Osteocyte (in vitro differentiated cells): Measurements from ENCODE around the gene SLC5A4. TPM values are rescaled to one million over a fixed set of nuclear protein-coding genes. Genes with fewer than 3 reads are reported as not detected.

Experiments used
- DNase-seq: peaks from one replicate; pipeline ENCODE4 v3.0.0; 2021; ENCODE audit warnings: mixed read lengths; ENCODE audit not compliant: unreplicated experiment; ENCODE audit errors: extremely low spot score
- H3K27ac Mint-ChIP-seq: one replicate; pipeline ENCODE4 v1.8.0; 2021; ENCODE audit warnings: mild to moderate bottlenecking, mixed read lengths; ENCODE audit not compliant: unreplicated experiment
- H3K27me3 Mint-ChIP-seq: one replicate; pipeline ENCODE4 v1.8.0; 2021; ENCODE audit warnings: mixed read lengths; ENCODE audit not compliant: unreplicated experiment
- H3K36me3 Mint-ChIP-seq: one replicate; pipeline ENCODE4 v1.8.0; 2021; ENCODE audit warnings: mixed read lengths; ENCODE audit not compliant: unreplicated experiment
- H3K4me1 Mint-ChIP-seq: one replicate; pipeline ENCODE4 v1.8.0; 2021; ENCODE audit warnings: mixed read lengths; ENCODE audit not compliant: unreplicated experiment
- H3K4me3 Mint-ChIP-seq: one replicate; pipeline ENCODE4 v1.8.0; 2021; ENCODE audit warnings: mild to moderate bottlenecking, moderate library complexity, mixed read lengths; ENCODE audit not compliant: unreplicated experiment
- H3K9me3 Mint-ChIP-seq: one replicate; pipeline ENCODE4 v1.8.0; 2021; ENCODE audit warnings: mixed read lengths; ENCODE audit not compliant: unreplicated experiment
- total RNA-seq: library from RNA; stranded (reverse); gene quantifications from 2 replicates; pipeline ENCODE4 v1.2.1, GENCODE V29; 2021
- TF ChIP-seq, protein P1 (sequence below): fragments of 200-600 bp; sonication (generic); IDR thresholded peaks from 2 replicates; pipeline ENCODE4 v1.5.0; 2021; ENCODE audit warnings: antibody characterized with exemption, mild to moderate bottlenecking, moderate library complexity

Gene SLC5A4
- total RNA-seq, 1 donor from 2014 or later = not detected

DNA sequence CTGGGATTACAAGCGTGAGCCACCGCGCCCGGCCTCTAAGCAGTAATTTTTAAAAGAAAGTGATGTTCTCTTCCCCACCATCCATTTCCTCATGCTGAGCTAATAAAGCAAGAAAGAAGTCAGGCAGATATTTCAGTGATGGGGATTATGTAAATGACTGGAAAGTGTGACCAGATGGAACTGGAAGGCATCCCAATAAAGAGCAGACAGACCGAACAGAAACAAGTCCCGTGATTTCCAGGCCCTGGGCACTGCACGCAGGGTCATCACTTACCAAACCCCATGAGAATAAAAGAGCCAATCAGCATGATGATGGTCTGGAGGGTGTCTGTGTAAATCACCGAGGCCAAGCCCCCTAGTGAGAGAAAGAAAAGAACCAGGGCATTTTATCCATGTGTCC lies 18.2 kb downstream of the SLC5A4 start:
- no peak for DNase-seq
- Mint-ChIP-seq H3K27ac (no peak overlapping the region), H3K9me3 (no peaks in the 10 kb centered on the region), H3K4me3 (no peak overlapping the region), H3K27me3 (peaks cover 3% of the 10 kb centered on the region), H3K4me1 (no peaks in the 10 kb centered on the region), H3K36me3 (no peaks in the 10 kb centered on the region)
- TF ChIP-seq, protein P1, sequence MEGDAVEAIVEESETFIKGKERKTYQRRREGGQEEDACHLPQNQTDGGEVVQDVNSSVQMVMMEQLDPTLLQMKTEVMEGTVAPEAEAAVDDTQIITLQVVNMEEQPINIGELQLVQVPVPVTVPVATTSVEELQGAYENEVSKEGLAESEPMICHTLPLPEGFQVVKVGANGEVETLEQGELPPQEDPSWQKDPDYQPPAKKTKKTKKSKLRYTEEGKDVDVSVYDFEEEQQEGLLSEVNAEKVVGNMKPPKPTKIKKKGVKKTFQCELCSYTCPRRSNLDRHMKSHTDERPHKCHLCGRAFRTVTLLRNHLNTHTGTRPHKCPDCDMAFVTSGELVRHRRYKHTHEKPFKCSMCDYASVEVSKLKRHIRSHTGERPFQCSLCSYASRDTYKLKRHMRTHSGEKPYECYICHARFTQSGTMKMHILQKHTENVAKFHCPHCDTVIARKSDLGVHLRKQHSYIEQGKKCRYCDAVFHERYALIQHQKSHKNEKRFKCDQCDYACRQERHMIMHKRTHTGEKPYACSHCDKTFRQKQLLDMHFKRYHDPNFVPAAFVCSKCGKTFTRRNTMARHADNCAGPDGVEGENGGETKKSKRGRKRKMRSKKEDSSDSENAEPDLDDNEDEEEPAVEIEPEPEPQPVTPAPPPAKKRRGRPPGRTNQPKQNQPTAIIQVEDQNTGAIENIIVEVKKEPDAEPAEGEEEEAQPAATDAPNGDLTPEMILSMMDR = no peak

DNA sequence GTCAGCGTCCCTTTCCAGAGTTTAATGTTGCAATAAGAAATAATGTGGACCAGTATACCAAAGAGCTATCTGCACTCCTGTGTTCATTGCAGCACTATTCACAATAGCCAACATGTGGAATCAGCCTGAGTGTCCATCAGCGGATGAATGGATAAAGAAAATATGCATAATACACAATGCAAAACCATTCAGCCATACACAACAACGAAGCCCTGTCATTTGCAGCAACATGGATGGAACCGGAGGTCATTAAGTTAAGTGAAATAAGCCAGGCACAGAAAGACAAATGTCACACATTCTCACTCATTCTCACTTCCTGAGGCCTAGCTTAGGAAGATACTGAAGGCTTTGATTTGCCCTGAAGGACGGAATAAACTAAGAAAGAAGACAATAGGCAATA lies 22.1 kb downstream of the SLC5A4 start:
- Mint-ChIP-seq H3K4me1 (no peaks in the 10 kb centered on the region), H3K9me3 (no peaks in the 10 kb centered on the region), H3K27me3 (peaks cover 3% of the 10 kb centered on the region), H3K4me3 (no peak overlapping the region), H3K27ac (no peak overlapping the region), H3K36me3 (no peaks in the 10 kb centered on the region)
- TF ChIP-seq, protein P1 = no peak
- DNase-seq = no peak

DNA sequence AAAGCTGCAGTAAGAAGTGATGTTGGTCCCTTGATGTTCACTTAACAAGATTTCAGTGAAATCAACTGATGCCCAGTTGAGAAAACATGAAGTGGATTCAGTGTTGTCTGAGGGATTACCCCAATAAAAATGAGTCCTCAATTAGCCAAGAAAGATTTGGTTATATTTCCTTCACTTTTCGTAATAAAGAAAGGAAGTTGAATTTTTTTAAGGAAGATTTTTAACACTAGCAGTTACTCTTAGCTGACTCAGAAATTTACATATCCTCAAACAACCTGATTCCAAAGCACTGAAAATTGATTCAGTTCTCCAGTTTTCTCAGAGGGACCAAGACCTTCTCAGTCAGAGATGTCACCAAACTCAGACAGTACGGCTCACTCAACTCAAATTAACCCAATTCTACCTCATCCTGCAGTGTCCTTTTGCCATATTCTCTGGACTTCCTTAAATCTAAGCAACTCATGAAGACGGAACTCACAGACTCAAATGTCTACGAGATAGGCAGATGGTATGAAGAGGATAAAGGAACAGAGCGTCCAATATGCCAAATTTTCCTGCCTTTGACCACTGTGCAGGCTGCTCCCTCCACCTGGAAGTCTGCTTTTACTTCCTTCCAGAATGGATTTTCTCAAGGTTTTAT lies 22.8 kb downstream of the SLC5A4 start:
- TF ChIP-seq, protein P1 = no peak
- Mint-ChIP-seq H3K27ac (no peak overlapping the region), H3K27me3 (peaks cover under 1% of the 10 kb centered on the region), H3K4me3 (no peak overlapping the region), H3K9me3 (no peaks in the 10 kb centered on the region), H3K4me1 (no peaks in the 10 kb centered on the region), H3K36me3 (no peaks in the 10 kb centered on the region)
- DNase-seq = no peak

DNA sequence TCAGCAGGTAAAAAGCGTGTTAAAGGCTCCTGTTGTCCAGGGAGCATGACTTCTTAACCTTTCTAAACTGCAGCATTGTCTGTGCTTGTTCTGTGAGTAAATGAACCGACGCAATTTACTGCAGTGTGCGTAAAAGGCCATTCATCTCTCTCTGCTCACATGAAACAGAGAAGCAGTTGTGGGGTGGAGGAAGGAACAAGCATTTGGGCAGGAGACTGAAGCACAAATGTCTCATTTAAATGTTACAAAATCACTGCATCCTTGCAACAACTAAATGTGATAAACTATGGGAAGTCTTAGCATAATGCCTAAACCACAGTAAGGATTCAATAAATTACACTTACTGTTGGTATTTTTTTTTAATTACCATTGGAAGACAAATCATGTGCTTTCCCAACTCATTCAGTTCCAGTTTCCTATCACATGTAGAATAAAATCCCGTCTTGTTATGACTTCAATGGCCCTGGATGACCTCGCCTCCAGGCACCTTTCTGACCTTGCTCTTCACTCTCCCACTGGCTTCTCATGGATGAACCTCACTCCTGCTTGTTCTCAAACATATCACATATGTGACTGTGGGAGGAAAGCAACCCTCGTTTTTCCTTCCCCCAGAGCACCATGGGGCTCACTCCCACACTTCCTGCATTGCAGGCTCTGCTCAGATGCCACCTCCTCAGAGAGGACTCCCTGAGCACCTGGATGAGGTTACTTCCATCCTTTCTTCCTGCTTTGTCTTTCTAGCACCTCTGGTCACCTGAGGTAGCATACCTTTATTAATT lies 28.6 kb downstream of the SLC5A4 start:
- TF ChIP-seq, protein P1 = no peak
- DNase-seq = no peak
- no peaks in the 10 kb centered on the region for H3K9me3 Mint-ChIP-seq
- no peak overlapping the region for H3K27ac Mint-ChIP-seq
- H3K36me3 Mint-ChIP-seq = no peaks in the 10 kb centered on the region
- no peak overlapping the region for H3K4me3 Mint-ChIP-seq
- H3K4me1 Mint-ChIP-seq = no peaks in the 10 kb centered on the region
- H3K27me3 Mint-ChIP-seq = peaks cover 9% of the 10 kb centered on the region

DNA sequence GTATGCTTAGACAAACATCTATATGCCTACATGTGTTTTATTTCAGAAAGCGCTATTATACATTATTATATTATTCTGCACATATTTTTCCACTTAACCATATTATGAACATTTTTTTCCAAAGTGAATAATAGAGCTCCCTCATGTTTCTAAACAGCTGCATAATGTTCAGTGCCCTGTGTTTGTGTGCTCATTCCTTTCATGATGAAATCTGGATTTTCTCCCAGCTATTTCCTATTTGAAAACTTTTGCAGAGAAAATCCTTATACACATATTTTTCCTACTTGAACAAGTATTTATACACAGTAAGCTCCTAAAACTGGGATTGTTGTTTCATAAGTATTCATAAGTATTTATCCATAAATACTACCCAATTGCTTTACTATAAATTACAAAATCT lies 32.2 kb downstream of the SLC5A4 start:
- Mint-ChIP-seq H3K4me1 (no peaks in the 10 kb centered on the region), H3K36me3 (no peaks in the 10 kb centered on the region), H3K9me3 (no peaks in the 10 kb centered on the region), H3K27me3 (peaks cover 18% of the 10 kb centered on the region), H3K27ac (no peak overlapping the region), H3K4me3 (no peak overlapping the region)
- no peak for DNase-seq
- TF ChIP-seq, protein P1 = no peak
